Measurements from ENCODE around the gene XPNPEP2.

The XPNPEP2 gene

GRCh38 chrX:129723511-129723910 lies 15.3 kb upstream of the XPNPEP2 start:
- no peak for TF ChIP-seq CTCF (IDR thresholded peaks at IDR 0.05; ENCODE audit: low read depth, low read length)
- no peak for DNase-seq (ENCODE audit: low read depth, low spot score)
- no peak overlapping the region for H3K4me3 ChIP-seq (ENCODE audit: low read depth, low read length)
- in situ Hi-C loops (cut with HindIII; ENCODE audit: low sequenced_read_pairs), result no loop called here

DNA sequence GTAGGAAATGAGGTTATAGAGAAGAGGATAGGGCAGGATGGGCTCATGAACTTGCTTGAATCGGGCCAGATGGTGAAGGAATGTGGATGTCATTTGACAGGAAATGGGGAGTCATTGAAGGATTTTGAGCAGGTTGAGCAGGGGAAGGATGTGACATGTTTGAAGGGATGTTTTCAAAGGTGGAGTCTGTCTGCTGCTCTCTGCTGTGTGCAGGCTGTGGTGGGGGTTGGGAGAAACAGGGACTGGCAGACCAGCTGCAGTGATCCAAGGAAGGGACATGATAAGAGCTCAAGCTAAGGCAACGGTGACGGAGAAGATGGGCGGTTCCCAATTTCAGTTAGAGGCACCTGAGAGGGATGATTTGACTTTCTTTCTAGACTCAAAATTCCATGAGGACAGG lies 14.0 kb upstream of the XPNPEP2 start:
- no peak overlapping the region for H3K4me3 ChIP-seq (ENCODE audit: low read depth, low read length)
- in situ Hi-C loops (cut with HindIII; ENCODE audit: low sequenced_read_pairs), result no loop called here
- no peak for DNase-seq (ENCODE audit: low read depth, low spot score)
- TF ChIP-seq CTCF (IDR thresholded peaks at IDR 0.05; ENCODE audit: low read depth, low read length), result no peak

DNA sequence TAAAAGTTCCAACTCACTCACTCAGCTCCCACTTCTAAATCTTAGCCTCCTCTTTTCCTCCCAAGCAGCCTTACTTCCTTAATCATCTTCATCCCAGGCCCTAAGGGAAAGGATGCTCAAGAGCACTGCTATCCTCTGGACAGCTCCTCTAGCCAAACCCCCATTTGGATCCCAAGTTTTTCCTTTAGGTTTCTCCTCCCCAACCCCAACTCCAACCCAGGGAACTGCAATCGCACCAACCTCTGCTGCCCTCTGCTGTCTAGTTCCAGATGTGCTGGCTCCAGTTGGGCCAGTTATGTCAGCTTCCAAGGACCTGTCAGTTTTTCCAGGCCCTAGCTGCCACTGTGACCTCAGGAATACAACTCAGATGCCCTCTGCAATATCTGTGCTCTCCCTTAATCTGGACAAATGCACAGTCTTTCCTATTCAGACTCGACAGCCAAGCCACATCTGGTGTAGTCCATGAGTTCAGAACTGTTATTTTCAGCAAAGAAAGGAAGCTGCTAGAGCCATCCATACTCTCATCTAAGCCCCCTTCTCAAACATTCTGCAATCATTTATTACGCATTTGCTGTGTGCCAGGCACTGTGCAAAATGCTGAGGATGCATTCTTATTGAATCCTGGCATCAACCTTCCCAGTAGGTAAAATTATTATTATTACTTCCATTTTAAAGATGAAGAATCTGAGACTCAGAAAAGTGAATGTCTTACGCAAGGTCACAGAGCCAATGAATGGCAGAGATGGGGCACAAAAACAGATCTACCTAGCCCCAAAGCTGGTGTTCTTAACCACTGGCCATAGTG lies 12.3 kb upstream of the XPNPEP2 start:
- peak; percentile 49 for DNase-seq (ENCODE audit: low read depth, low spot score)
- H3K4me3 ChIP-seq (ENCODE audit: low read depth, low read length), result no peak overlapping the region
- peak; percentile 73 for TF ChIP-seq CTCF (IDR thresholded peaks at IDR 0.05; ENCODE audit: low read depth, low read length)
- in situ Hi-C loops (cut with HindIII; ENCODE audit: low sequenced_read_pairs), result no loop called here

GRCh38 chrX:129728061-129728460 lies 10.7 kb upstream of the XPNPEP2 start:
- TF ChIP-seq CTCF (IDR thresholded peaks at IDR 0.05; ENCODE audit: low read depth, low read length), result no peak
- in situ Hi-C loops (cut with HindIII; ENCODE audit: low sequenced_read_pairs), result no loop called here
- H3K4me3 ChIP-seq (ENCODE audit: low read depth, low read length), result no peak overlapping the region
- DNase-seq (ENCODE audit: low read depth, low spot score), result no peak

DNA sequence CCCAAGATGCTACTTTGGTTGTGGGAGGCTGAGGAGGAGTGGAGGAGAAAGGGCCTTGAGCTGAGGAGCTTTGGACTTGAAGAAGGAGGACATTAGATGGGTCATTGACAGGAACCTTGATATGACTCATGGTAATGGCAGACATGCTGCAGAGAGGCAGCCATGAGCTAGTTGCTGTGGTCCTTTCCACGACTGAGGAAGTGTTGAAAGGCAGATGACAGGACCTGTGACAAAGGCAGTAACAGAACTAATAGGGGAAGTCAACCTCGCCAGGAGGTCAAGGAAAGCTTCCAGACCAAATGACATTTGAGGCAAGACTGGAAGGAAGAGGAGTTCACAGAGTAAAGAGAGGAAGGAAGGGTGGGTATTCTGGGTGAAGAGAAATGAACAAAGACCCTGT lies 7.6 kb upstream of the XPNPEP2 start:
- in situ Hi-C loops (cut with HindIII; ENCODE audit: low sequenced_read_pairs), result no loop called here
- no peak for DNase-seq (ENCODE audit: low read depth, low spot score)
- TF ChIP-seq CTCF (IDR thresholded peaks at IDR 0.05; ENCODE audit: low read depth, low read length), result no peak
- no peak overlapping the region for H3K4me3 ChIP-seq (ENCODE audit: low read depth, low read length)

DNA sequence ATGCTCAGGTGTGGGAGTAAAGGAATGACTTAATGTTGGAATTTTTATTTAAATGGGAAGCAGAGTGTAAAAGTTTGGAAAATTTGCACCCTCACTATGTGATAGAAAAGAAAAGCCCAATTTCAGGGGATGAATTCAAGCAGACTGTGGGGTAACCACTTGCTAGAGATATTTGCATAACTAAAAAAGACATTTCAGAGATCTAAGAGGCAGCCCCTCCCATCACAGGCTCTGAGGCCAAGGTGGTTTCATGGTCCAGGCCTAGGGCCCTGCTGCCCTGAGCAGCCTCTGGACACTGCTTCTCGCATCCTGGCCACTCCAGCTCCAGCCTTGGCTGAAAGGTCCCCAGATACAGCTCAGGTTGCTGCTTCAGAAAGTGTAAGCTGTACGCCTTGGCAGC lies 5.9 kb upstream of the XPNPEP2 start:
- DNase-seq (ENCODE audit: low read depth, low spot score), result no peak
- no peak for TF ChIP-seq CTCF (IDR thresholded peaks at IDR 0.05; ENCODE audit: low read depth, low read length)
- no peak overlapping the region for H3K4me3 ChIP-seq (ENCODE audit: low read depth, low read length)
- in situ Hi-C loops (cut with HindIII; ENCODE audit: low sequenced_read_pairs), result no loop called here

Measured in astrocyte of the spinal cord (primary cell).